ENCODE measurements around the gene SPTSSB.

SPTSSB gene

GRCh38 chr3:161392853-161393252 lies 21.5 kb upstream of the SPTSSB start:
- POLR2A ChIA-PET, result no interaction called here
- no peak for DNase-seq (ENCODE audit: extremely low spot score)
- CTCF ChIA-PET, result no interaction called here
- no peak for TF ChIP-seq L3MBTL2 (conservative IDR thresholded peaks at IDR 0.05)
- TF ChIP-seq LEF1 (IDR thresholded peaks at IDR 0.05; ENCODE audit: borderline replicate concordance), result no peak
- no peak for TF ChIP-seq SP1 (IDR thresholded peaks at IDR 0.05)
- no peak for TF ChIP-seq NFRKB (IDR thresholded peaks at IDR 0.05)
- TF ChIP-seq ELF4 (IDR thresholded peaks at IDR 0.05), result no peak

- CTCF ChIA-PET, result no interaction called here
- TF ChIP-seq TARDBP (IDR thresholded peaks at IDR 0.05) (no peak), ZNF384 (IDR thresholded peaks at IDR 0.05) (no peak), SUZ12 (IDR thresholded peaks at IDR 0.05) (no peak), ELF4 (IDR thresholded peaks at IDR 0.05) (no peak), FOXK2 (IDR thresholded peaks at IDR 0.05) (no peak), BHLHE40 (IDR thresholded peaks at IDR 0.05; ENCODE audit: borderline replicate concordance) (no peak), NFRKB (IDR thresholded peaks at IDR 0.05) (no peak), ARNT (IDR thresholded peaks at IDR 0.05) (no peak), FOXA1 (IDR thresholded peaks at IDR 0.05) (no peak), CTBP1 (IDR thresholded peaks at IDR 0.05; ENCODE audit: borderline replicate concordance) (no peak), FOXM1 (IDR thresholded peaks at IDR 0.05; ENCODE audit: borderline replicate concordance) (no peak), SP1 (IDR thresholded peaks at IDR 0.05) (no peak), L3MBTL2 (conservative IDR thresholded peaks at IDR 0.05) (no peak), LEF1 (IDR thresholded peaks at IDR 0.05; ENCODE audit: borderline replicate concordance) (no peak), HDGF (IDR thresholded peaks at IDR 0.05; ENCODE audit: borderline replicate concordance) (no peak)
- DNase-seq (ENCODE audit: extremely low spot score), result no peak
- POLR2A ChIA-PET, result no interaction called here
Observed at GRCh38 chr3:161390200-161390599, 18.9 kb upstream of the SPTSSB start.

- POLR2A ChIA-PET, result no interaction called here
- CTCF ChIA-PET, result no interaction called here
- TF ChIP-seq CTBP1 (IDR thresholded peaks at IDR 0.05; ENCODE audit: borderline replicate concordance) (no peak), ELF4 (IDR thresholded peaks at IDR 0.05) (no peak), FOXA1 (IDR thresholded peaks at IDR 0.05) (no peak), ZNF384 (IDR thresholded peaks at IDR 0.05) (no peak), LEF1 (IDR thresholded peaks at IDR 0.05; ENCODE audit: borderline replicate concordance) (no peak), NFRKB (IDR thresholded peaks at IDR 0.05) (no peak), TARDBP (IDR thresholded peaks at IDR 0.05) (no peak), HDGF (IDR thresholded peaks at IDR 0.05; ENCODE audit: borderline replicate concordance) (no peak), BHLHE40 (IDR thresholded peaks at IDR 0.05; ENCODE audit: borderline replicate concordance) (no peak), FOXM1 (IDR thresholded peaks at IDR 0.05; ENCODE audit: borderline replicate concordance) (no peak), PKNOX1 (IDR thresholded peaks at IDR 0.05) (no peak)
- no peak for DNase-seq (ENCODE audit: extremely low spot score)
Observed at GRCh38 chr3:161389445-161390035, 18.2 kb upstream of the SPTSSB start.

- DNase-seq (ENCODE audit: extremely low spot score), result no peak
- TF ChIP-seq CTBP1 (IDR thresholded peaks at IDR 0.05; ENCODE audit: borderline replicate concordance), result no peak
- TF ChIP-seq SP1 (IDR thresholded peaks at IDR 0.05), result no peak
- no peak for TF ChIP-seq HDGF (IDR thresholded peaks at IDR 0.05; ENCODE audit: borderline replicate concordance)
- TF ChIP-seq SUZ12 (IDR thresholded peaks at IDR 0.05), result no peak
- POLR2A ChIA-PET, result no interaction called here
- CTCF ChIA-PET, result no interaction called here
Observed at GRCh38 chr3:161388855-161389254, 17.5 kb upstream of the SPTSSB start.

- no peak for TF ChIP-seq SUZ12 (IDR thresholded peaks at IDR 0.05)
- TF ChIP-seq FOXA1 (IDR thresholded peaks at IDR 0.05), result no peak
- TF ChIP-seq BHLHE40 (IDR thresholded peaks at IDR 0.05; ENCODE audit: borderline replicate concordance), result no peak
- TF ChIP-seq HDGF (IDR thresholded peaks at IDR 0.05; ENCODE audit: borderline replicate concordance), result no peak
- TF ChIP-seq FOXK2 (IDR thresholded peaks at IDR 0.05), result no peak
- no peak for TF ChIP-seq PKNOX1 (IDR thresholded peaks at IDR 0.05)
- TF ChIP-seq TARDBP (IDR thresholded peaks at IDR 0.05), result no peak
- TF ChIP-seq FOXM1 (IDR thresholded peaks at IDR 0.05; ENCODE audit: borderline replicate concordance), result no peak
- no peak for TF ChIP-seq ARNT (IDR thresholded peaks at IDR 0.05)
- no peak for TF ChIP-seq L3MBTL2 (conservative IDR thresholded peaks at IDR 0.05)
- no peak for TF ChIP-seq NFRKB (IDR thresholded peaks at IDR 0.05)
- no peak for TF ChIP-seq LEF1 (IDR thresholded peaks at IDR 0.05; ENCODE audit: borderline replicate concordance)
- TF ChIP-seq ELF4 (IDR thresholded peaks at IDR 0.05), result no peak
- TF ChIP-seq SP1 (IDR thresholded peaks at IDR 0.05), result no peak
- TF ChIP-seq ZNF384 (IDR thresholded peaks at IDR 0.05), result no peak
- no peak for TF ChIP-seq CTBP1 (IDR thresholded peaks at IDR 0.05; ENCODE audit: borderline replicate concordance)
- no peak for DNase-seq (ENCODE audit: extremely low spot score)
- ChIA-PET POLR2A (no interaction called here), CTCF (no interaction called here)
Observed at GRCh38 chr3:161386991-161387770, 15.9 kb upstream of the SPTSSB start.

GRCh38 chr3:161372321-161373260 lies 1.3 kb upstream of the SPTSSB start:
- CTCF ChIA-PET, result interaction anchor here (1.5 kb wide), 1 partner anchor 10 kb away, joined by 6 read pairs; no protein-coding TSS in a partner anchor

More at GRCh38 chr3:161372321-161373260, 1.3 kb upstream of the SPTSSB start:
- no peak for TF ChIP-seq NFRKB (IDR thresholded peaks at IDR 0.05)
- peak; percentile 82 for TF ChIP-seq L3MBTL2 (conservative IDR thresholded peaks at IDR 0.05)
- POLR2A ChIA-PET, result no interaction called here
- peak; percentile 57 for DNase-seq (ENCODE audit: extremely low spot score)
